Motor neuron (in vitro differentiated cells): ENCODE results near the gene MCM9. TPM values are rescaled to one million over a fixed set of nuclear protein-coding genes. Genes with fewer than 3 reads are reported as not detected.
A peak's percentile ranks its signal among the peaks of the same experiment; 100 is the strongest.

ENCODE experiments used
- ATAC-seq, 8 experiments: fragments of 200-7000 bp; cut with Tn5 transposase; replicated peaks in 6 of 8; 2 replicates each; pipeline ENCODE4 v1.8.0; 2021; ENCODE audit warnings: mild to moderate bottlenecking in 8 of 8, moderate library complexity in 8 of 8
- H3K27ac ChIP-seq, 2 donors: fragments of 250-450 bp; sonication (Bioruptor Pico); 2 replicates each; pipeline ENCODE4 v1.9.0; 2021; ENCODE audit warnings: antibody characterized with exemption in 2 of 2, mild to moderate bottlenecking in 2 of 2, moderate library complexity in 1 of 2
- H3K4me1 ChIP-seq, 2 donors: fragments of 250-450 bp; sonication (Bioruptor Pico); replicated peaks in 1 of 2; 2 replicates each; pipeline ENCODE4 v1.6.1; 2021; ENCODE audit warnings: antibody characterized with exemption in 2 of 2, mild to moderate bottlenecking in 2 of 2, moderate library complexity in 1 of 2
- H3K4me3 ChIP-seq, 5 donors: fragments of 250-450 bp; sonication (Bioruptor Pico); 2 replicates each; pipeline ENCODE4 v1.9.0; 2021; ENCODE audit warnings: antibody characterized with exemption in 5 of 5, mild to moderate bottlenecking in 5 of 5, moderate library complexity in 4 of 5
- WGBS, 10 experiments: fragments of 450-650 bp; shearing (Covaris generic); methylation state at CpG; one replicate each; pipeline ENCODE4 v1.0.0; 2022; 5-methylcytosine and 5-hydroxymethylcytosine counted together
- in situ Hi-C, 9 experiments: fragments of 400-800 bp; cut with MboI; loops; one replicate each; pipeline ENCODE4 v1.15.0; 2021; ENCODE audit warnings: low sequenced_read_pairs in 9 of 9, low pct_unique_long_range_greater_than_20kb in 2 of 9; ENCODE audit not compliant: unreplicated experiment in 9 of 9
- total RNA-seq, 8 experiments: library from RNA; unstranded; fragments of 300-600 nt; gene quantifications; 2 replicates each; pipeline versions ENCODE4 v1.2.3 to v1.2.4, GENCODE V29; 2022

Gene MCM9
- total RNA-seq, 8 experiments from 2014 or later: 6.5 to 21.4 (median 12.7) TPM

DNA sequence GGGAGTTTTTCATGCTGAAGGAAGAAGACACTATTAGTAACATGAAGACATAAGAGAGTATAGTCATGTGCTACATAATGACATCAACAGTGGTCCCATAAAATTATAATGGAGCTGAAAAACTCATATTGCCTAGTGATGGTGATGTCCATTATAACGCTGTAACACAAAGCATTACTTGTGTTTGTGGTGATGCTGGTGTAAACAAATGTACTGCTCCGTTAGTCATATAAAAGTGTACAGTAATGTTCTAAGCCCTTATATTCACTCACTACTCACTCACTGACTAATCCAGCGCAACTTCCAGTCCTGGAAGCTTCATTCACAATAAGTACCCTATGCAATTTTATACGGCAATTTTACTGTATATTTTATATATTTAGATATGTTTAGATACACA, 67.8 kb downstream of the MCM9 start:
- H3K27ac ChIP-seq: no peak overlapping the region
- ATAC-seq: no peak
- 67 to 100% (median 97%) methylated on average over 1 to 4 of the region's 4 CpGs; no CpG with 5 or more reads in 1 of the 10 experiments for WGBS, 10 experiments
- in situ Hi-C loops: no loop called here
- no peak overlapping the region for H3K4me3 ChIP-seq
- no peaks in the 10 kb centered on the region for H3K4me1 ChIP-seq

DNA sequence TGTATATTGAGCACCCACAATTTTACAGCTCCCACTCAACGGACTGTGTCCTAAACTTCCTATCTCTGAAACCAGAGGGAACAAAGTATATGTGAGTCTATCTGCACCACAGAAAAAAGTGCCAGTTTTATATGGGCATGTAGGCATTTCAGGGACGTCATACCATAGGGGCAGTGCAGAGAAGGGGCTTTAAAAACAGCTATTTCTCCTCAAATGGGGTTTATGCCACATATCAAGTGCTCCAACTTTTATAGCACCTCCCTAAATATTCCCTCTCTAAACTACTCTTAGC, 69.9 kb downstream of the MCM9 start:
- Histone ChIP-seq H3K27ac (no peak overlapping the region), H3K4me3 (no peak overlapping the region), H3K4me1 (no peaks in the 10 kb centered on the region)
- ATAC-seq: no peak
- in situ Hi-C loops: no loop called here
- 53 to 100% (median 86%) methylated on average over 1 to 2 of the region's 2 CpGs; no CpG with 5 or more reads in 1 of the 10 experiments for WGBS, 10 experiments

DNA sequence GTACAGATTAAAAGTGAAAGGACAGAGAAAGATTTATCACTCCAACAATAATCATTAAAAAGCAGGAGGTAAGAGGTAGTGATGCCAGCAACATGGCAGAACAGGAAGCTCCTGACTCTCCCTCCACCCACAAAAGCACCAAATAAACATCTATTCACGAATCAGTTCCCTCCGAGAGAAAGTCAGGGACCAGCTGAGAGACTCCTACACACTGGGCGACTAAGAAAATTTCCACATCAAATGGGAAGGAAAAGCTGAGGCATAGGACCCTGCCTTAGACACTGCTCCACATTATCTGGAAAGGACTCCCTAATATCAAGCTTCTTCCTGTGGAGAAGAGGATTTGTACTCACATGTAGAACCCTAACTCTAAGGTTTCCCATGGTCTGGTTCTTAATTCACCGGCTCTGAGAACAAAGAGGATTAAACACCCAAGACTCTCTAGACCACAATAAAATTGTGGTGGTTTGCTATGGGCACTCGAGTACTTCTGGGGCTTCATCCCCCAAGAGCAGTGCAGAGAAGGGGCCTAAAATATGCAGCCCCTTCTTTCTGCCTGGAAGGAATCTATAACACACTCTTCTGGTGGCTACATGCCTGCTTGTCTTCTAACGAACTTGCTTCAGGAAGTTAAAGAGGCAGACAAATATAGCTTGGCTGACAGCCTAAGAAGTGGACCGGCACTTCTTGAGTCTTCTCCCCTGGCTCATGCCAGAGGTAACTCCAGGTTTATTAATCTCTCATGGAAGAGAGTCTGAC, 70.4 kb downstream of the MCM9 start:
- ATAC-seq: no peak
- Histone ChIP-seq H3K4me3 (no peak overlapping the region), H3K27ac (no peak overlapping the region), H3K4me1 (no peaks in the 10 kb centered on the region)
- WGBS, 10 experiments: 47 to 94% (median 77%) methylated on average over 2 to 7 of the region's 7 CpGs; no CpG with 5 or more reads in 2 of the 10 experiments
- in situ Hi-C loops: no loop called here

DNA sequence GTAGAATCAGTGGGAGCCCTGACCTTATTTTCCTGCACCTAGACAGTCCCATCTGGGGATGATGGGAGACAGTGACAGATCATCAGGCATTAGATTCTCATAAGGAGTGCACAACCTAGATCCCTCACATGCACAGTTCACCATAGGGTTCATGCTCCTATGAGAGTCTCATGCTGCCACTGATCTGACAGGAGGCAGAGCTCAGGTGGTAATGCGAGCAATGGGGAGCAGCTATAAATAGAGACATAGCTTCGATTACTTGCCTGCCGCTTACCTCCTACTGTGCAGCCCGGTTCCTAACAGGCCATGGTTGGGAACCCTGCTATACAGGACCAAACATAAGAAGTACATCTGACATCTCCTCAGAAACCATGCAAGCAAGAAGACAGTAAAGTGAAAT, 72.5 kb downstream of the MCM9 start:
- Histone ChIP-seq H3K4me3 (no peak overlapping the region), H3K27ac (no peak overlapping the region), H3K4me1 (no peaks in the 10 kb centered on the region)
- in situ Hi-C loops: no loop called here
- ATAC-seq: no peak
- WGBS, 10 experiments: 88 to 100% (median 97%) methylated on average over 2 to 4 of the region's 4 CpGs; no CpG with 5 or more reads in 4 of the 10 experiments

DNA sequence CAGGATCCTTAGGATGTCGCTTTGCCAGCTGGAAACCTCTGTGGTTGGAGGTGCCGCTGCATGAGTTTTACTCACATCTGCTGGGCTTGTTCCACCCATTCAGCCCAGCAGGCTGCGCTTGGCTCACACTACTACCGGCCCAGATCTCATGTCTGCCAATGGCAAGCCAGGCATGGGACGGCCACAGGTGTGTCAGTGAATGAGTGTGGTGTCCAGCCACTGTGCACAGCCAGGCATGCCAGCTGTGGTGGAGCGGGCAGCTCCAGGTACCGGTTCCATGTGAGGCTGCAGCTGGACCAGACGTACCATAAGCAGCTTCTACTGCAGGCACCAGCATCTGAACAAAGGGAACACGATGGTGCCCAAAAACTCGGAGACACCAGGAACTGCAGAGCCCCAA, 74.1 kb downstream of the MCM9 start:
- in situ Hi-C loops: no loop called here
- Histone ChIP-seq H3K4me1 (no peaks in the 10 kb centered on the region), H3K27ac (no peak overlapping the region), H3K4me3 (no peak overlapping the region)
- ATAC-seq: no peak
- 90 to 100% (median 97%) methylated on average over 1 to 5 of the region's 10 CpGs; no CpG with 5 or more reads in 4 of the 10 experiments for WGBS, 10 experiments

DNA sequence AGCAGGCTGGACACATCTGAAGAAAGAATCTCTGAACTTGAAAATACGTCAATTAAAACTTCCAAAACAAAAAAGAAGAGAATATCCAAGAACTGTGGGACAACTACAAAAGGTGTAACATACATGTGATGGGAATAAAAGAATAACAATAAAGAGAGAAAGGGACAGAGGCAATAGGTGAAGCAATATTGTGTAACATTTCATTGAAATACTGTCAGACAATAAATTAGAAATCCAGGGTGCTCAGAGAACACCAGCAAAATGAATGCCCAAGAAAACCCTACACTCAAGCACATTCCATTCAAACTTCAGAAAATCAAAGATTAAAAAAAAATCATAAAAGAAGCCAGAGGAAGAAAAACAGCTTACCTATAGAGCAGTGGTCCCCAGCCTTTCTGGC, 74.6 kb downstream of the MCM9 start:
- 85 to 100% (median 95%) methylated on average over 1 of the region's 1 CpG; no CpG with 5 or more reads in 2 of the 10 experiments for WGBS, 10 experiments
- ATAC-seq: no peak
- Histone ChIP-seq H3K4me3 (no peak overlapping the region), H3K4me1 (no peaks in the 10 kb centered on the region), H3K27ac (no peak overlapping the region)
- in situ Hi-C loops: no loop called here

DNA sequence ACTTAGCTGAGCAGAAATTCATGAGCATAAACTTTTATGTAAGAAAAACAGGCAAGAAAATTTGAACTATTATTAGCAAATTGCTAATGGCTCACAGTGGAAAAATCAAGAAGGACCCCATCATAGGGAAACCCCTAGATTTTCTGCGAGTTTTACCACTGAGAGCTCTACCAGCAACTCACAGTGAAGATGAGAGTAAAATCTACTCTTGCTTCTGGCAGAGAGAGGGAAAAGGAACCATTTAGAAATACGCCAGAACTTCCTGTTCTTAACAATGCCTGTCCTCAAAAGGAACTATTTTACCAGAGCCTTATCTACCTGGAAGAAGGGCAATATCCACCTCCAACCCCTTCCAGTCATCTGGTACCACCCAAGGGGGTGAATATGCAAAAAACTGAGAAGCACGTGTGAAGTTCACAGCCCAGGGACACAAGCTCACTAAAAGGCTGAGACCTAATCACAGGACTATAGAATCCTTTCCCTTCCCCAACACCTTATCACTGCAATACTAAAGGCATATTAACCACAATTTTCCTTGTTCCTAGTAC, 75.4 kb downstream of the MCM9 start:
- Histone ChIP-seq H3K4me1 (no peaks in the 10 kb centered on the region), H3K4me3 (no peak overlapping the region), H3K27ac (no peak overlapping the region)
- WGBS, 10 experiments: 53 to 100% (median 80%) methylated on average over 1 to 3 of the region's 3 CpGs; no CpG with 5 or more reads in 2 of the 10 experiments
- in situ Hi-C loops: no loop called here
- no peak for ATAC-seq

DNA sequence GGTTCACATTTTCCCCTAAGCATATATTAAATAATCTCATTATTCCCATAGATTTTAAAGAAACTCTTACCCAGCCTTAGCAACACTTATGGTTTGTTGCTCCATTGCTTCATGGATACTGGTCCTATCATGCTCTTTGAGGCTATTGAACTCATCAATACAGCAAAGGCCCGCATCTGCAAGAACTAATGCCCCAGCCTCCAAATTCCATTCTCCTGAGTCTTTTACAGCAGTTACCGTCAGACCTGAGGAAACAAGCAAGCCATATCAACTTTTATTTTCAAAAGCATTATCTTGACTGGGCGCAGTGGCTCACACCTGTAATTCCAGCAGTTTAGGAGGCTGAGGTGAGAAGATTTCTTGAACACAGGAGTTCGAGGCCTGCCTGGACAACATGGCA, 78.7 kb downstream of the MCM9 start:
- ATAC-seq: no peak
- H3K27ac ChIP-seq: no peak overlapping the region
- in situ Hi-C loops: no loop called here
- H3K4me3 ChIP-seq: no peak overlapping the region
- H3K4me1 ChIP-seq: no peaks in the 10 kb centered on the region
- 78 to 100% (median 94%) methylated on average over 1 to 3 of the region's 4 CpGs; no CpG with 5 or more reads in 3 of the 10 experiments for whole genome bisulfite sequencing, 10 experiments

DNA sequence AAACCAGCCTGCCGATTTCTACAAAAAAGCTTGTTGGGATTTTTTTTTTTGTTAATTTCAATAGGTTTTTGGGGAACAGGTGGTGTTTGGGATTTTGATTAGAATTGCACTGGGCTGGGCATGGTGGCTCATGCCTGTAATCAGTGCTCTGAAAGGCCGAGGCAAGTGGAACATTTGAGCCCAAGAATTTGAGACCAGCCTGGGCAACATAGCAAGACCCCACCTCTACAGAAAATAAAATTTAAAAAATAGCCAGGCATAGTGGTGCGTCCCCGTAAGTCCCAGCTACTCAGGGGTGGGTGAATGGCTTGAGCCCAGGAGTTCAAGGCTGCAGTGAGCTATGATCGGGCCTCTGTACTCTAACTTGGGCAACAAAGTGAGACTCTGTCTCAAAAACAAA, 81.6 kb downstream of the MCM9 start:
- no peak overlapping the region for H3K27ac ChIP-seq
- in situ Hi-C loops: no loop called here
- no peak overlapping the region for H3K4me3 ChIP-seq
- WGBS, 10 experiments: 88 to 100% (median 97%) methylated on average over 1 to 5 of the region's 5 CpGs; no CpG with 5 or more reads in 1 of the 10 experiments
- no peak for ATAC-seq
- no peaks in the 10 kb centered on the region for H3K4me1 ChIP-seq

DNA sequence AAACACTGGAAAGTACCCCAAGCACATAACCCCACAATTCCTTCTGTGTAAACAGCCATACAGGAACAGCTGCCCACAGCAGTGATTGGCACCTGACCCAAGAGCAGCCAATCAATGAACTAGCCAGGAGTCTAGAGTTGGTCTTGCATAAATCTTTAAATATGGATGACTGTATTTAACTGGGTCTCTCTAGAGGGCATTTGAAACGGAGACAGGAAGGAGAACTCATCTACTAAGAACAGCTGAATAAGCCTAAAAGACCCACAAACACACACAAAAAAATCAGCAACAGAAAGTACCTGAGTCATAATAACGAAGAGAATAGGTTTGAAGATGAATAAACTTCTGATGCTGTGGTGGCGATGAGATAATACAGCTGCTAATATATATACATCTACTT, 90.0 kb downstream of the MCM9 start:
- ATAC-seq: no peak
- Histone ChIP-seq H3K4me3 (no peak overlapping the region), H3K27ac (no peak overlapping the region), H3K4me1 (no peaks in the 10 kb centered on the region)
- 72 to 100% (median 86%) methylated on average over 1 to 3 of the region's 3 CpGs; no CpG with 5 or more reads in 1 of the 10 experiments for WGBS, 10 experiments
- in situ Hi-C loops: no loop called here

DNA sequence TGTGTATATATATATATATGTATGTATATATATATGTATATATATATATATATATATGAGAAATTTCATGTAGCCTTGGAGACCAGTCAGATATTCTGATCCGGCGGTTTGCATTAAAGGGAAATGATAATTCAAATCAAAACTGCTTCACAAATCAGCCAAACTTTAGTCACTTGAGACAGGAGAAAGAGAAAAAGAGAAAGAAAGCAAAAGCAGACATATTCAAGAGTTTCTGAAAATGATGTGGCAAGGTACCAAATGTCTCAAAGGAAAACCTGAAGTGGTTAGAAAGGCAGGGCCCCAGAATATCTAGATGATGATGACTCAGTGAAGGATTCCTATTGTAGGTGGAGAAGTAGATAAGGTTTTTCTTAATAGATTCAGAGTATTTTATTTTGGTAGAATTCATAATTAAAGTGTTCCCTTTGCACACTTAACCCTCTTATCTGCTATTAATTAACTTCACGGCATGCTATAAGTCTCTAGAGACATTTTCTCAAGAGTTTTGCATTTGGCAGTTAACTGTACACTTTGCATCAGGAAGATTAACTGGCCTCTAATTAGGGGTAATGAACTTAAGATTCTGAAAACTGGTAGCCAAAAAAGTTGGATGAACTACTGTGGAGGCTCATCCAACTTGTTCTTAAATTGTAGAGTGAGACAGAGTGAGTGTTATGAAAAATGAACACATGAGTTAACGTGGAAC, 91.1 kb downstream of the MCM9 start:
- Histone ChIP-seq H3K4me3 (no peak overlapping the region), H3K27ac (no peak overlapping the region), H3K4me1 (no peaks in the 10 kb centered on the region)
- in situ Hi-C loops: no loop called here
- 49 to 100% (median 90%) methylated on average over 1 to 4 of the region's 4 CpGs for WGBS, 10 experiments
- ATAC-seq: peak in 1 of 8 experiments; percentile 33

DNA sequence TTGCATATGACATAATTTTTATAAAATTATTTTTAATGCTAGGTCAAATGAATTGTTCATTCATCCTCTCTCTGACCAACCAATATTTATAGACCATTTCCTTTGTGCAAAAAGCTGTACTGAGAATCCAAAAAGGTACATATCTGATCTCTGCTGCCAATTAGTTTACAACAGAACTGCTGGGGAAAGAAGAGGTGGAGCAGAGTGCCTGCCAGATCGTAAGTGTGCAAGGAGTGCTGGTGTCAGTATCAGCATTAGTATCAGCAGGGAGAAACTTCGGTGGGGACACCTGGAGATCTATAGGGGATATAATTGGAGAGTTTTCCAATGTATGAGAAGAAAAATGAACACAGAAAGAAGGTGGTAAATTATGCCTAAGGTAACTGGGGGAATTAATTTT, 104.3 kb downstream of the MCM9 start:
- no peak overlapping the region for H3K27ac ChIP-seq
- in situ Hi-C loops: no loop called here
- WGBS, 10 experiments: 74 to 100% (median 93%) methylated on average over 1 to 2 of the region's 2 CpGs; no CpG with 5 or more reads in 3 of the 10 experiments
- ATAC-seq: no peak
- H3K4me1 ChIP-seq: no peaks in the 10 kb centered on the region
- H3K4me3 ChIP-seq: no peak overlapping the region

DNA sequence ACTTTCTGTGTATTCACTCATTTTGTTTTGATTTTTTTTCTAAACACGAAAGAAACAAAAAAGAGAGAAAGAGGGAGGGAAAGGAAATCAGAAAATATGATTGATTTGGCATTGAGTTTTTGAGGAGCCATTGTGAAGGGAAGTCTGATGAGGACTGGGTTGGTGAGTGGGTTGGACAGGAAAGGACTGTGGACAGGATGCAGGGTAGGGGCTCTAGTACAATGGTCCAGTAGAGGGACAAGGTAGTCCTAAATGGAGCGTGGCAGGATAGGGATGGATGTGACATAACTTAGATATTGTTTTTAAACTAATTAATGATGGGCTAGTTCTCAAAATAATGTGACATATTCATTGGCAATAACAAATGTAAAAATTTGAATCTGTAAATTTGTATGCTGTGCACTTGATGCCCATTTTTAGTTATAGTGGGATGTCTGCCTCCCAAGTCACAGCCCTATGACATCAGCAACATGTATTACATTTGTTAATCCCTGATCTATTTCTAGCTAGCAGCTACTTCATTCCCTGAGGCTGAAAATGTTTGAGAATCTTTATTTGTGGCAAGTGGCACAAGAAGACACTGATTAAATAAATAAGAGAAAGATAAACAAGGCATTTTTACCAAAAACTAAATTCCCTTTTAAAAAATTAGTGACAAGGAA, 105.0 kb downstream of the MCM9 start:
- Histone ChIP-seq H3K27ac (no peak overlapping the region), H3K4me1 (no peaks in the 10 kb centered on the region), H3K4me3 (no peak overlapping the region)
- in situ Hi-C loops: no loop called here
- ATAC-seq: peak in 3 of 8 experiments; percentile 69 to 86 (median 85)
- WGBS, 10 experiments: 67 to 100% (median 95%) methylated on average over 1 to 2 of the region's 2 CpGs
